Right lobe of liver (tissue), 6 donors: ENCODE results near the gene CDH23. TPM values are rescaled to one million over a fixed set of nuclear protein-coding genes. Genes with fewer than 3 reads are reported as not detected.

Experiments used
- ATAC-seq, 4 donors: fragments of 200-7000 bp; cut with Tn5 transposase; one replicate each; pipeline ENCODE4 v1.9.1; 2020; ENCODE audit warnings: mild to moderate bottlenecking in 4 of 4, moderate library complexity in 4 of 4
- DNase-seq, 3 donors: peaks; one replicate each; pipeline ENCODE4 v3.0.0-alpha.2; 2020
- H3K27ac ChIP-seq, 3 donors: fragments of 200-600 bp; one replicate each; pipeline ENCODE4 v1.8.0; 2022
- H3K27me3 ChIP-seq, 2 donors: fragments of 200-600 bp; one replicate each; pipeline ENCODE4 v1.8.0; 2022
- H3K36me3 ChIP-seq, 4 donors: fragments of 200-600 bp; sonication (generic) in 1 of 4; one replicate each; pipeline versions ENCODE4 v1.5.1 to v1.8.0; 2017 to 2022; ENCODE audit warnings: control low read depth in 1 of 4
- H3K4me1 ChIP-seq, 4 donors: fragments of 200-600 bp; sonication (generic) in 1 of 4; one replicate each; pipeline versions ENCODE4 v1.5.1 to v1.8.0; 2017 to 2022; ENCODE audit warnings: control low read depth in 1 of 4
- H3K4me3 ChIP-seq, 3 donors: fragments of 200-600 bp; one replicate each; pipeline ENCODE4 v1.8.0; 2022
- H3K9me3 ChIP-seq, 4 donors: fragments of 200-600 bp; sonication (generic) in 1 of 4; one replicate each; pipeline versions ENCODE4 v1.5.1 to v1.8.0; 2017 to 2022; ENCODE audit warnings: control low read depth in 1 of 4
- CTCF ChIP-seq, 4 donors: fragments of 200-600 bp in 3 of 4; fragments of 450-650 bp in 1 of 4; IDR thresholded peaks; one replicate each; pipeline versions ENCODE4 v1.5.1 to v1.8.0; 2016 to 2022; ENCODE audit warnings: antibody characterized with exemption in 4 of 4, mild to moderate bottlenecking in 2 of 4
- POLR2A ChIP-seq: fragments of 450-650 bp; IDR thresholded peaks from one replicate; pipeline ENCODE4 v1.6.1; 2017; ENCODE audit warnings: antibody characterized with exemption, mild to moderate bottlenecking
- WGBS: methylation state at CpG from one replicate; pipeline ENCODE4 v1.1.6; 2018; ENCODE audit warnings: low coverage, low lambda C conversion rate; ENCODE audit not compliant: insufficient coverage; ENCODE audit errors: missing lambda C conversion rate; 5-methylcytosine and 5-hydroxymethylcytosine counted together
- intact Hi-C, 2 donors: fragments of 100-400 bp; cut with DNase I; formaldehyde crosslinking; loops; one replicate each; pipeline versions ENCODE4 v1.11.2 to v1.14.1; 2022
- total RNA-seq, 6 experiments: library from RNA; depleted of rRNA in 2 of 6; stranded (reverse); fragments of >200 nt in 2 of 6; fragmentation: NEBNext Ultra II Directional in 3 of 6; extraction: Animal tissue kit (Norgen Biotek cat#: 25700) in 3 of 6; gene quantifications; one replicate each; pipeline versions ENCODE4 v1.1.0 to v1.2.4, GENCODE V29; 2016 to 2023
- donor health status: DM: no; HTN: yes; CAD: no.
- donor health status: DM: no; HTN: no; CAD: no.
- donor health status: DM: no; HTN: no; CAD: no.
- donor health status: DM: no; HTN: yes; CAD: no.
- donor health status: DM: no; HTN: yes; CAD: no.

The CDH23 gene
- total RNA-seq, 6 experiments from 2014 or later = 3.3 to 19.7 (median 6.3) TPM

- Histone ChIP-seq H3K27me3 (no peaks in the 10 kb centered on the region), H3K4me1 (peaks cover 0 to 8% (median 3%) of the 10 kb centered on the region in 4 donors), H3K4me3 (no peak overlapping the region), H3K9me3 (no peaks in the 10 kb centered on the region), H3K36me3 (no peaks in the 10 kb centered on the region), H3K27ac (no peak overlapping the region)
- no CpG with 5 or more reads among the region's 5 CpGs for WGBS
- no peak for TF ChIP-seq CTCF (IDR thresholded peaks at IDR 0.05)
- TF ChIP-seq POLR2A = no peak
- DNase-seq (no peak), ATAC-seq (no peak)
- intact Hi-C loops = no loop called here
These were observed 365.6 kb downstream of the CDH23 start for GRCh38 chr10:71762324-71762723.

GRCh38 chr10:71763352-71764127 is 366.8 kb downstream of the CDH23 start:
- H3K27ac ChIP-seq = no peak overlapping the region
- H3K4me3 ChIP-seq = no peak overlapping the region
- no peaks in the 10 kb centered on the region for H3K9me3 ChIP-seq
- ATAC-seq (no peak), DNase-seq (no peak)
- no peaks in the 10 kb centered on the region for H3K36me3 ChIP-seq
- intact Hi-C loops = no loop called here
- no peaks in the 10 kb centered on the region for H3K27me3 ChIP-seq
- TF ChIP-seq POLR2A (no peak), CTCF (IDR thresholded peaks at IDR 0.05) (no peak)
- WGBS = 71% methylated on average over 7 of the region's 11 CpGs
- peaks cover 0 to 15% (median 8%) of the 10 kb centered on the region in 4 donors for H3K4me1 ChIP-seq

GRCh38 chr10:71765176-71765904 is 368.6 kb downstream of the CDH23 start:
- ATAC-seq (no peak), DNase-seq (no peak)
- Histone ChIP-seq H3K27me3 (no peaks in the 10 kb centered on the region), H3K4me1 (peaks cover 0 to 20% (median 8%) of the 10 kb centered on the region in 4 donors), H3K36me3 (no peaks in the 10 kb centered on the region), H3K27ac (no peak overlapping the region), H3K9me3 (no peaks in the 10 kb centered on the region), H3K4me3 (no peak overlapping the region)
- 50% methylated on average over 4 of the region's 8 CpGs for WGBS
- no peak for TF ChIP-seq POLR2A
- TF ChIP-seq CTCF (IDR thresholded peaks at IDR 0.05) = no peak
- intact Hi-C loops = no loop called here

GRCh38 chr10:71765906-71766716 is 369.4 kb downstream of the CDH23 start:
- Histone ChIP-seq H3K4me3 (no peak overlapping the region), H3K9me3 (no peaks in the 10 kb centered on the region), H3K4me1 (peaks cover 0 to 20% (median 8%) of the 10 kb centered on the region in 4 donors), H3K27ac (no peak overlapping the region), H3K27me3 (no peaks in the 10 kb centered on the region), H3K36me3 (no peaks in the 10 kb centered on the region)
- TF ChIP-seq CTCF (IDR thresholded peaks at IDR 0.05) (no peak), POLR2A (no peak)
- intact Hi-C loops = no loop called here
- ATAC-seq = no peak
- no peak for DNase-seq
- WGBS = 100% methylated on average over 1 of the region's 22 CpGs
